K562 (cell line): Measurements from ENCODE around the gene MDC1. TPM values are rescaled to one million over a fixed set of nuclear protein-coding genes. Genes with fewer than 3 reads are reported as not detected.
A peak's percentile ranks its signal among the peaks of the same experiment; 100 is the strongest.

Experiments
- BRCA1 ChIP-seq, 2 experiments: fragments of 450-650 bp in 1 of 2; sonication (generic) in 1 of 2; formaldehyde crosslinking in 1 of 2; IDR thresholded peaks; 2 replicates each; pipeline versions ENCODE4 v1.5.0 to v1.6.1; 2017 to 2020; ENCODE audit warnings: mild to moderate bottlenecking in 1 of 2, missing genetic modification reagents in 1 of 2
- DACH1 ChIP-seq: fragments of 450-650 bp; IDR thresholded peaks from 2 replicates; pipeline ENCODE4 v1.6.1; 2018; ENCODE audit not compliant: partially characterized antibody
- FOXJ3 ChIP-seq: sonication (generic); formaldehyde crosslinking; IDR thresholded peaks from 2 replicates; pipeline ENCODE4 v1.4.0; 2020; ENCODE audit warnings: mild to moderate bottlenecking, missing genetic modification reagents
- GABPB1 ChIP-seq: sonication (generic); formaldehyde crosslinking; IDR thresholded peaks from 2 replicates; pipeline ENCODE4 v1.8.0; 2022; ENCODE audit warnings: mild to moderate bottlenecking, missing genetic modification reagents
- HDAC3 ChIP-seq: fragments of 450-650 bp; IDR thresholded peaks from 2 replicates; pipeline ENCODE4 v1.6.1; 2018; ENCODE audit warnings: borderline replicate concordance, mild to moderate bottlenecking, moderate library complexity; ENCODE audit not compliant: partially characterized antibody
- NCOA1 ChIP-seq: fragments of 450-650 bp; IDR thresholded peaks from 2 replicates; pipeline ENCODE4 v1.6.1; 2016; ENCODE audit warnings: low read depth
- PHB2 ChIP-seq: fragments of 450-650 bp; IDR thresholded peaks from 2 replicates; pipeline ENCODE4 v1.6.1; 2017; ENCODE audit warnings: low read depth
- ZNF133 ChIP-seq: fragments of 250-450 bp; sonication (Bioruptor Pico); IDR thresholded peaks from 2 replicates; pipeline ENCODE4 v1.4.0; 2020; ENCODE audit warnings: mild to moderate bottlenecking
- ZNF384 ChIP-seq: IDR thresholded peaks from 2 replicates; pipeline ENCODE4 v1.6.1; 2012; ENCODE audit warnings: low read depth, low read length, improper control_type of control experiment
- ZNF444 ChIP-seq: fragments of 250-450 bp; sonication (Bioruptor Pico); IDR thresholded peaks from 2 replicates; pipeline ENCODE4 v1.4.0; 2020; ENCODE audit warnings: mild to moderate bottlenecking, moderate library complexity
- polyA plus RNA-seq, 8 experiments: library from polyadenylated mRNA; depleted of rRNA in 4 of 8; stranded (reverse) in 5 of 8; unstranded in 3 of 8; fragments of >200 nt; fragmentation: Nextera tagmentation in 2 of 8; fragmentation: Illumina TruSeq in 1 of 8; extraction: Ambion mirVana in 2 of 8; extraction: Trizol in 1 of 8; gene quantifications; 2 replicates each; pipeline versions ENCODE4 v1.2.1 to v1.2.3, GENCODE V29; 2011 to 2014; ENCODE audit warnings: inconsistent platforms in 1 of 8, missing spikeins in 1 of 8
- total RNA-seq, 7 experiments: library from RNA; depleted of rRNA in 6 of 7; stranded (reverse); fragments of >200 nt in 6 of 7; fragmentation: Illumina TruSeq in 2 of 7; extraction: Trizol in 2 of 7; gene quantifications; 2 replicates each; pipeline versions ENCODE4 v1.2.1 to v1.2.3, GENCODE V29; 2011 to 2021; ENCODE audit warnings: low replicate concordance in 1 of 7
- TF ChIP-seq, protein P1 (sequence below): IDR thresholded peaks from 2 replicates; pipeline ENCODE4 v1.6.1; 2011; ENCODE audit not compliant: insufficient read length; ENCODE audit errors: extremely low read depth
- TF ChIP-seq, protein P2 (sequence below): sonication (generic); formaldehyde crosslinking; IDR thresholded peaks from 2 replicates; pipeline ENCODE4 v1.9.0; 2022; ENCODE audit warnings: mild to moderate bottlenecking, missing genetic modification reagents
- TF ChIP-seq, protein P3 (sequence below): sonication (generic); formaldehyde crosslinking; IDR thresholded peaks from 2 replicates; pipeline ENCODE4 v1.8.0; 2022; ENCODE audit warnings: mild to moderate bottlenecking, missing genetic modification reagents
- TF ChIP-seq, protein P4 (sequence below): sonication (generic); formaldehyde crosslinking; IDR thresholded peaks from 2 replicates; pipeline ENCODE4 v1.8.0; 2023; ENCODE audit warnings: missing genetic modification reagents, mild to moderate bottlenecking, borderline replicate concordance

Gene MDC1
- total and polyA plus RNA-seq, 9 of the 15 experiments (the other 6 are each of a cell fraction or from before 2014, with no cell fraction given) = 8.2 to 114 (median 20.0) TPM

DNA sequence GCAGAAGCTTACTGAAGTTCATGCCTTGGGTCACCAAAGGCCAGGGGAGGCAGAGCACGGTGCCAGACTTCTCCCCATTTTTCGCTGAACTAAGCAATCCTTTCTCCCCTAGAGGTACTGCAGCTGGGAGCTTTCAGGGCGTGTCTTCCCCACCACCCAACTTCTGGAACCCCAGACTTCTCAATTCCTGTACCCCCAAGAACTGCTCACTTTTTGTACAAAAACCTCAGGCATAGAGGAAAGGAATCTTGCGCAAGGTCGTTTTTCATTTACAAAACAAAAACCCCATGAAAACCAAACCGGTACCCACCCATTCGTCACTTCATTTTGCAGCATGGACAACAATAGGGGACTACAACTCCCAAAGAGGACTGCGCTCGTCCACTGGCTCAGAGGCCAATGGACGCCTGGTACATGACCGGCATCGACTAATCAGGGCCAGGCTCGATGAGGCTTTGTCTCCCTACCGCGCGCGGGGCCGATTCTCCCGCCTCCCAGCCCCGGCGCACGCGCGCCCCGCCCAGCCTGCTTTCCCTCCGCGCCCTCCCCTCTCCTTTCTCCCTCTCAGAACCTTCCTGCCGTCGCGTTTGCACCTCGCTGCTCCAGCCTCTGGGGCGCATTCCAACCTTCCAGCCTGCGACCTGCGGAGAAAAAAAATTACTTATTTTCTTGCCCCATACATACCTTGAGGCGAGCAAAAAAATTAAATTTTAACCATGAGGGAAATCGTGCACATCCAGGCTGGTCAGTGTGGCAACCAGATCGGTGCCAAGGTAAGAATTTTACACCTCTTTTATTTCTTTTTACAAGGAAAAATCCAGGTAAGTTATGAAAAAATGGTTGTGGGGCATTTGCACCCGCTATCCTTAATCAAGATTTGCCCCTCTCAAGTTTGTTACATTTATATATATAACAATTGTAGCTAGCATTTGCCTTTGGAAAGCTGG lies 3.0 kb upstream of the MDC1 start, which contains the start of gene TUBB (continued):
- TF ChIP-seq, protein P1, sequence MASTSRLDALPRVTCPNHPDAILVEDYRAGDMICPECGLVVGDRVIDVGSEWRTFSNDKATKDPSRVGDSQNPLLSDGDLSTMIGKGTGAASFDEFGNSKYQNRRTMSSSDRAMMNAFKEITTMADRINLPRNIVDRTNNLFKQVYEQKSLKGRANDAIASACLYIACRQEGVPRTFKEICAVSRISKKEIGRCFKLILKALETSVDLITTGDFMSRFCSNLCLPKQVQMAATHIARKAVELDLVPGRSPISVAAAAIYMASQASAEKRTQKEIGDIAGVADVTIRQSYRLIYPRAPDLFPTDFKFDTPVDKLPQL = peak; percentile 74
- TF ChIP-seq HDAC3 = no peak
- no peak; the same call in 1 of the 2 replicates for TF ChIP-seq NCOA1
- TF ChIP-seq FOXJ3 = no peak
- TF ChIP-seq ZNF133 (CRISPR knock-in tag) = no peak
- TF ChIP-seq, protein P2, sequence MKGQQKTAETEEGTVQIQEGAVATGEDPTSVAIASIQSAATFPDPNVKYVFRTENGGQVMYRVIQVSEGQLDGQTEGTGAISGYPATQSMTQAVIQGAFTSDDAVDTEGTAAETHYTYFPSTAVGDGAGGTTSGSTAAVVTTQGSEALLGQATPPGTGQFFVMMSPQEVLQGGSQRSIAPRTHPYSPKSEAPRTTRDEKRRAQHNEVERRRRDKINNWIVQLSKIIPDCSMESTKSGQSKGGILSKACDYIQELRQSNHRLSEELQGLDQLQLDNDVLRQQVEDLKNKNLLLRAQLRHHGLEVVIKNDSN (CRISPR knock-in tag) = peak; percentile 79
- TF ChIP-seq BRCA1 (IDR thresholded peaks at IDR 0.05) = no peak
- no peak for TF ChIP-seq BRCA1 (CRISPR knock-in tag; IDR thresholded peaks at IDR 0.05)
- no peak for TF ChIP-seq PHB2
- no peak for TF ChIP-seq DACH1
- peak; percentile 73 for TF ChIP-seq ZNF384
- TF ChIP-seq, protein P3, sequence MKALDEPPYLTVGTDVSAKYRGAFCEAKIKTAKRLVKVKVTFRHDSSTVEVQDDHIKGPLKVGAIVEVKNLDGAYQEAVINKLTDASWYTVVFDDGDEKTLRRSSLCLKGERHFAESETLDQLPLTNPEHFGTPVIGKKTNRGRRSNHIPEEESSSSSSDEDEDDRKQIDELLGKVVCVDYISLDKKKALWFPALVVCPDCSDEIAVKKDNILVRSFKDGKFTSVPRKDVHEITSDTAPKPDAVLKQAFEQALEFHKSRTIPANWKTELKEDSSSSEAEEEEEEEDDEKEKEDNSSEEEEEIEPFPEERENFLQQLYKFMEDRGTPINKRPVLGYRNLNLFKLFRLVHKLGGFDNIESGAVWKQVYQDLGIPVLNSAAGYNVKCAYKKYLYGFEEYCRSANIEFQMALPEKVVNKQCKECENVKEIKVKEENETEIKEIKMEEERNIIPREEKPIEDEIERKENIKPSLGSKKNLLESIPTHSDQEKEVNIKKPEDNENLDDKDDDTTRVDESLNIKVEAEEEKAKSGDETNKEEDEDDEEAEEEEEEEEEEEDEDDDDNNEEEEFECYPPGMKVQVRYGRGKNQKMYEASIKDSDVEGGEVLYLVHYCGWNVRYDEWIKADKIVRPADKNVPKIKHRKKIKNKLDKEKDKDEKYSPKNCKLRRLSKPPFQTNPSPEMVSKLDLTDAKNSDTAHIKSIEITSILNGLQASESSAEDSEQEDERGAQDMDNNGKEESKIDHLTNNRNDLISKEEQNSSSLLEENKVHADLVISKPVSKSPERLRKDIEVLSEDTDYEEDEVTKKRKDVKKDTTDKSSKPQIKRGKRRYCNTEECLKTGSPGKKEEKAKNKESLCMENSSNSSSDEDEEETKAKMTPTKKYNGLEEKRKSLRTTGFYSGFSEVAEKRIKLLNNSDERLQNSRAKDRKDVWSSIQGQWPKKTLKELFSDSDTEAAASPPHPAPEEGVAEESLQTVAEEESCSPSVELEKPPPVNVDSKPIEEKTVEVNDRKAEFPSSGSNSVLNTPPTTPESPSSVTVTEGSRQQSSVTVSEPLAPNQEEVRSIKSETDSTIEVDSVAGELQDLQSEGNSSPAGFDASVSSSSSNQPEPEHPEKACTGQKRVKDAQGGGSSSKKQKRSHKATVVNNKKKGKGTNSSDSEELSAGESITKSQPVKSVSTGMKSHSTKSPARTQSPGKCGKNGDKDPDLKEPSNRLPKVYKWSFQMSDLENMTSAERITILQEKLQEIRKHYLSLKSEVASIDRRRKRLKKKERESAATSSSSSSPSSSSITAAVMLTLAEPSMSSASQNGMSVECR (CRISPR knock-in tag) = no peak; the same call in none of the 2 replicates
- TF ChIP-seq ZNF444 = no peak
- TF ChIP-seq GABPB1 (CRISPR knock-in tag) = 0 out of 2 replicates have a peak, but pooled peaks have one; percentile 30
- TF ChIP-seq, protein P4, sequence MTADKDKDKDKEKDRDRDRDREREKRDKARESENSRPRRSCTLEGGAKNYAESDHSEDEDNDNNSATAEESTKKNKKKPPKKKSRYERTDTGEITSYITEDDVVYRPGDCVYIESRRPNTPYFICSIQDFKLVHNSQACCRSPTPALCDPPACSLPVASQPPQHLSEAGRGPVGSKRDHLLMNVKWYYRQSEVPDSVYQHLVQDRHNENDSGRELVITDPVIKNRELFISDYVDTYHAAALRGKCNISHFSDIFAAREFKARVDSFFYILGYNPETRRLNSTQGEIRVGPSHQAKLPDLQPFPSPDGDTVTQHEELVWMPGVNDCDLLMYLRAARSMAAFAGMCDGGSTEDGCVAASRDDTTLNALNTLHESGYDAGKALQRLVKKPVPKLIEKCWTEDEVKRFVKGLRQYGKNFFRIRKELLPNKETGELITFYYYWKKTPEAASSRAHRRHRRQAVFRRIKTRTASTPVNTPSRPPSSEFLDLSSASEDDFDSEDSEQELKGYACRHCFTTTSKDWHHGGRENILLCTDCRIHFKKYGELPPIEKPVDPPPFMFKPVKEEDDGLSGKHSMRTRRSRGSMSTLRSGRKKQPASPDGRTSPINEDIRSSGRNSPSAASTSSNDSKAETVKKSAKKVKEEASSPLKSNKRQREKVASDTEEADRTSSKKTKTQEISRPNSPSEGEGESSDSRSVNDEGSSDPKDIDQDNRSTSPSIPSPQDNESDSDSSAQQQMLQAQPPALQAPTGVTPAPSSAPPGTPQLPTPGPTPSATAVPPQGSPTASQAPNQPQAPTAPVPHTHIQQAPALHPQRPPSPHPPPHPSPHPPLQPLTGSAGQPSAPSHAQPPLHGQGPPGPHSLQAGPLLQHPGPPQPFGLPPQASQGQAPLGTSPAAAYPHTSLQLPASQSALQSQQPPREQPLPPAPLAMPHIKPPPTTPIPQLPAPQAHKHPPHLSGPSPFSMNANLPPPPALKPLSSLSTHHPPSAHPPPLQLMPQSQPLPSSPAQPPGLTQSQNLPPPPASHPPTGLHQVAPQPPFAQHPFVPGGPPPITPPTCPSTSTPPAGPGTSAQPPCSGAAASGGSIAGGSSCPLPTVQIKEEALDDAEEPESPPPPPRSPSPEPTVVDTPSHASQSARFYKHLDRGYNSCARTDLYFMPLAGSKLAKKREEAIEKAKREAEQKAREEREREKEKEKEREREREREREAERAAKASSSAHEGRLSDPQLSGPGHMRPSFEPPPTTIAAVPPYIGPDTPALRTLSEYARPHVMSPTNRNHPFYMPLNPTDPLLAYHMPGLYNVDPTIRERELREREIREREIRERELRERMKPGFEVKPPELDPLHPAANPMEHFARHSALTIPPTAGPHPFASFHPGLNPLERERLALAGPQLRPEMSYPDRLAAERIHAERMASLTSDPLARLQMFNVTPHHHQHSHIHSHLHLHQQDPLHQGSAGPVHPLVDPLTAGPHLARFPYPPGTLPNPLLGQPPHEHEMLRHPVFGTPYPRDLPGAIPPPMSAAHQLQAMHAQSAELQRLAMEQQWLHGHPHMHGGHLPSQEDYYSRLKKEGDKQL (CRISPR knock-in tag) = no peak
